ENCODE data around the gene FTSJ3. TPM values are rescaled to one million over a fixed set of nuclear protein-coding genes. Genes with fewer than 3 reads are reported as not detected.

The FTSJ3 gene
- total and polyA plus RNA-seq, 2 of the 13 experiments (the other 11 are each of a cell fraction or from before 2014, with no cell fraction given), result 26.0 to 64.2 TPM

DNA sequence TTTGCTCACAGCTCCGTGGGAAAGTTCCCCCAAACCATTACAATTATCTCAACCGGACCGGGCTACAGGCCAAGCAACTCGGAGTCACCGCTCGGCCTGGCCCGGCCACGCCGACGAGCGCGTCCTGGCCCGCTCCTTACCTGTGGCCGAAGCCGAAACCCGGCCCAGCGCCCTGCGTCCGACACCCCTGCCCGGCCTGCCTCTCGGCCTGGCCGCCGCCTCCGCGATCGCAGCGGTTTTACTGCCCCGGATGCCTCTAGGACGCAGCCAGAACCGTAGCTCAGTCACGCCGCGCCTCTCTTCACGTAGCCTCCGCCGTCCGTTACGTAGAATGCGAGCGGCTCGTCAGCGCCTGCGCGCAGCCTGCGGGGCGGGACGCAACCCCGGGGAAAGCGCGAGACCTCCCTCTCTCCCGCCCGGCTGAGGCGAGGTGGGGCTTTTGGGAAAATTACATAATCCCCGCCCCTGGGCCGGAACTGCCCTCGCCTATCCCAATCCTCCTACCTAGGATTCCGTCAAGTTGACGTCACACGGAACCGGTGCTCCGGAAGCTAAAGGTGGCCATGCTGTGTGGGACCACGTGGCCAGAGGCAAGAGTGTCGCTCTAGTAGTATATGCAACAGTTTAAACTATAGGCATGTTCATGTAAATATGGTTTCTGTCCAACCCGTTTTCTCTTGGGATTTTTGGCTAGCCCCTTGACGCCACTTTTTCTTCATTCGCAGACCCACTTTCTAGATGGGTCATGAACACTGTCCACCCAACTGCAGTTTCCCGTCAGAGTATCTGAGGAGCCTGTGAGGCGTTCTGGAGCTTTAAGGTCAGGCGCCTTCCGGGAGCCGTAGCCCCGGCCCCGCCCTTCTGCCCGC lies 54.0 kb downstream of the FTSJ3 start, which contains the start of gene CCDC47 (continued):
- TF ChIP-seq, protein P1, sequence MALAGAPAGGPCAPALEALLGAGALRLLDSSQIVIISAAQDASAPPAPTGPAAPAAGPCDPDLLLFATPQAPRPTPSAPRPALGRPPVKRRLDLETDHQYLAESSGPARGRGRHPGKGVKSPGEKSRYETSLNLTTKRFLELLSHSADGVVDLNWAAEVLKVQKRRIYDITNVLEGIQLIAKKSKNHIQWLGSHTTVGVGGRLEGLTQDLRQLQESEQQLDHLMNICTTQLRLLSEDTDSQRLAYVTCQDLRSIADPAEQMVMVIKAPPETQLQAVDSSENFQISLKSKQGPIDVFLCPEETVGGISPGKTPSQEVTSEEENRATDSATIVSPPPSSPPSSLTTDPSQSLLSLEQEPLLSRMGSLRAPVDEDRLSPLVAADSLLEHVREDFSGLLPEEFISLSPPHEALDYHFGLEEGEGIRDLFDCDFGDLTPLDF (CRISPR knock-in tag; IDR thresholded peaks at IDR 0.05), result peak; percentile 97
- TF ChIP-seq ZNF672 (CRISPR knock-in tag; IDR thresholded peaks at IDR 0.05) (no peak), MEIS1 (CRISPR knock-in tag; IDR thresholded peaks at IDR 0.05; ENCODE audit: borderline replicate concordance) (peak; percentile 90), MTF2 (CRISPR knock-in tag; IDR thresholded peaks at IDR 0.05; ENCODE audit: borderline replicate concordance) (0 out of 2 replicates have a peak, but pooled peaks have one; percentile 13), ZSCAN29 (CRISPR knock-in tag; conservative IDR thresholded peaks at IDR 0.05) (peak; percentile 82; the same call in 1 of the 2 replicates), KLF6 (CRISPR knock-in tag; IDR thresholded peaks at IDR 0.05) (peak; percentile 79), PHF5A (CRISPR knock-in tag; IDR thresholded peaks at IDR 0.05; ENCODE audit: low read depth, unreplicated experiment) (peak; percentile 30), EP300 (IDR thresholded peaks at IDR 0.05; ENCODE audit: low read depth in 2 of 2, low read length in 2 of 2) (peak; percentile 47 to 68), EP300 (CRISPR knock-in tag; IDR thresholded peaks at IDR 0.05; ENCODE audit: borderline replicate concordance) (no peak; the same call in 1 of the 2 replicates), DMAP1 (CRISPR knock-in tag; IDR thresholded peaks at IDR 0.05) (peak; percentile 100), CREB3 (CRISPR knock-in tag; IDR thresholded peaks at IDR 0.05) (peak; percentile 45; the same call in 1 of the 2 replicates), KDM1A (CRISPR knock-in tag; IDR thresholded peaks at IDR 0.05) (no peak), ZSCAN5A (CRISPR knock-in tag; IDR thresholded peaks at IDR 0.05; ENCODE audit: borderline replicate concordance) (0 out of 2 replicates have a peak, but pooled peaks have one; percentile 20), MEIS2 (CRISPR knock-in tag; IDR thresholded peaks at IDR 0.05) (peak; percentile 22; the same call in 1 of the 2 replicates), ZNF138 (CRISPR knock-in tag; IDR thresholded peaks at IDR 0.05; ENCODE audit: low read depth) (no peak; the same call in none of the 2 replicates)

All from HepG2 (cell line).